Natural killer cell (primary cell): ENCODE results near the gene PHOX2B. TPM values are rescaled to one million over a fixed set of nuclear protein-coding genes. Genes with fewer than 3 reads are reported as not detected.

Experiments used
- ATAC-seq, 3 donors: fragments of 150-1000 bp in 2 of 3; fragments of 200-7000 bp in 1 of 3; cut with Tn5 transposase; 1 replicate in 1 of 3; 2 replicates in 2 of 3; pipeline ENCODE4 v1.10.0; 2021; ENCODE audit warnings: mild to moderate bottlenecking in 2 of 3, moderate library complexity in 2 of 3
- DNase-seq, 2 donors: peaks; one replicate each; pipeline versions ENCODE4 v3.0.0 to v3.0.0-alpha.2; 2013 to 2021; ENCODE audit warnings: mixed read lengths in 1 of 2
- H3K27ac ChIP-seq: one replicate; pipeline ENCODE4 v1.5.1; 2013; ENCODE audit warnings: mild to moderate bottlenecking, low read length
- H3K27me3 ChIP-seq: one replicate; pipeline ENCODE4 v1.6.1; 2013; ENCODE audit warnings: low read length; ENCODE audit not compliant: control insufficient read depth, insufficient read depth
- H3K36me3 ChIP-seq: one replicate; pipeline ENCODE4 v1.6.1; 2013; ENCODE audit warnings: low read length; ENCODE audit not compliant: control insufficient read depth, insufficient read depth
- H3K4me1 ChIP-seq: one replicate; pipeline ENCODE4 v1.6.1; 2013; ENCODE audit warnings: low read length; ENCODE audit not compliant: control insufficient read depth, insufficient read depth
- H3K4me3 ChIP-seq: one replicate; pipeline ENCODE4 v1.5.1; 2013; ENCODE audit warnings: low read length
- H3K9me3 ChIP-seq: one replicate; pipeline ENCODE4 v1.6.1; 2013; ENCODE audit warnings: low read length; ENCODE audit not compliant: control insufficient read depth, insufficient read depth
- H3K27ac Mint-ChIP-seq, 2 donors: one replicate each; pipeline ENCODE4 v1.8.0; 2022; ENCODE audit warnings: mild to moderate bottlenecking in 2 of 2, mixed read lengths in 2 of 2, moderate library complexity in 1 of 2
- H3K27me3 Mint-ChIP-seq, 2 donors: one replicate each; pipeline ENCODE4 v1.8.0; 2022; ENCODE audit warnings: low read depth in 2 of 2, mixed read lengths in 2 of 2
- H3K36me3 Mint-ChIP-seq: one replicate; pipeline ENCODE4 v1.8.0; 2022; ENCODE audit warnings: mixed read lengths
- H3K4me1 Mint-ChIP-seq, 2 donors: one replicate each; pipeline ENCODE4 v1.8.0; 2022; ENCODE audit warnings: mixed read lengths in 2 of 2
- H3K4me3 Mint-ChIP-seq: one replicate; pipeline ENCODE4 v1.8.0; 2022; ENCODE audit warnings: mild to moderate bottlenecking, moderate library complexity, mixed read lengths
- H3K9me3 Mint-ChIP-seq, 2 donors: one replicate each; pipeline ENCODE4 v1.8.0; 2022; ENCODE audit warnings: mixed read lengths in 2 of 2
- WGBS: methylation state at CpG from one replicate; pipeline ENCODE4 v1.1.7; 2013; ENCODE audit warnings: missing lambda C conversion rate; ENCODE audit not compliant: insufficient coverage; 5-methylcytosine and 5-hydroxymethylcytosine counted together
- intact Hi-C: fragments of 100-400 bp; cut with micrococcal nuclease; formaldehyde crosslinking; loops from one replicate; pipeline ENCODE4 v1.14.2; 2022
- total RNA-seq, 4 donors: library from RNA; stranded (reverse); fragments of 120-200 nt in 1 of 4; gene quantifications; one replicate each; pipeline versions ENCODE4 v1.2.3 to v1.2.4, GENCODE V29; 2013 to 2022
- TF ChIP-seq, protein P1 (sequence below): fragments of 200-600 bp; IDR thresholded peaks from one replicate; pipeline ENCODE4 v1.8.0; 2022; ENCODE audit warnings: antibody characterized with exemption

The PHOX2B gene
- total RNA-seq, 3 donors from 2014 or later (not counting 1 experiment from before 2014, with no cell fraction given): not detected

DNA sequence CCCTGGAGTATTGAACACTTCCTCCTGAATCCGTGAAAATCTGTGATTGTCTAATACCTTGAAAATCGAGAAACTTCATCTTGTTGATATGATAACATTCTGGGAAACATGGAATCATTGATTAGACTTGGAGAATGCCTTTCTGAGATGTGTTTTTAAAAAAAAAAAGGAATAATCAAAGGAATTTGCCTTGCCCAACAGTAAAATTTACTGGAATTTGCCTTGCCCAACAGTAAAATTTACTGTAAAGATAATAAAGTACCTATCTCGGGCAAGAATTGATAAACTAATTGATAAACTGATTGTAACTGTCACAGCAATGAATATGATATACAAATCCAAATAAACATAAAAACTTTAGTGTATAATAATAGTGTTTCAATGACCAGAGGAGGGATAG lies 44.7 kb downstream of the PHOX2B start:
- TF ChIP-seq, protein P1, sequence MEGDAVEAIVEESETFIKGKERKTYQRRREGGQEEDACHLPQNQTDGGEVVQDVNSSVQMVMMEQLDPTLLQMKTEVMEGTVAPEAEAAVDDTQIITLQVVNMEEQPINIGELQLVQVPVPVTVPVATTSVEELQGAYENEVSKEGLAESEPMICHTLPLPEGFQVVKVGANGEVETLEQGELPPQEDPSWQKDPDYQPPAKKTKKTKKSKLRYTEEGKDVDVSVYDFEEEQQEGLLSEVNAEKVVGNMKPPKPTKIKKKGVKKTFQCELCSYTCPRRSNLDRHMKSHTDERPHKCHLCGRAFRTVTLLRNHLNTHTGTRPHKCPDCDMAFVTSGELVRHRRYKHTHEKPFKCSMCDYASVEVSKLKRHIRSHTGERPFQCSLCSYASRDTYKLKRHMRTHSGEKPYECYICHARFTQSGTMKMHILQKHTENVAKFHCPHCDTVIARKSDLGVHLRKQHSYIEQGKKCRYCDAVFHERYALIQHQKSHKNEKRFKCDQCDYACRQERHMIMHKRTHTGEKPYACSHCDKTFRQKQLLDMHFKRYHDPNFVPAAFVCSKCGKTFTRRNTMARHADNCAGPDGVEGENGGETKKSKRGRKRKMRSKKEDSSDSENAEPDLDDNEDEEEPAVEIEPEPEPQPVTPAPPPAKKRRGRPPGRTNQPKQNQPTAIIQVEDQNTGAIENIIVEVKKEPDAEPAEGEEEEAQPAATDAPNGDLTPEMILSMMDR: no peak
- no peaks in the 10 kb centered on the region for H3K36me3 Mint-ChIP-seq
- Histone ChIP-seq H3K27ac (no peak overlapping the region), H3K36me3 (no peaks in the 10 kb centered on the region), H3K9me3 (no peaks in the 10 kb centered on the region), H3K4me1 (no peaks in the 10 kb centered on the region), H3K4me3 (no peak overlapping the region), H3K27me3 (no peaks in the 10 kb centered on the region)
- H3K4me1 Mint-ChIP-seq: no peaks in the 10 kb centered on the region
- H3K4me3 Mint-ChIP-seq: no peak overlapping the region
- peaks cover 0 to 2% of the 10 kb centered on the region in 2 donors for H3K27me3 Mint-ChIP-seq
- H3K9me3 Mint-ChIP-seq: peaks cover 0 to 4% of the 10 kb centered on the region in 2 donors
- intact Hi-C loops: no loop called here
- 72% methylated on average over 3 of the region's 3 CpGs for WGBS
- ATAC-seq (no peak), DNase-seq (no peak)
- H3K27ac Mint-ChIP-seq: no peak overlapping the region

DNA sequence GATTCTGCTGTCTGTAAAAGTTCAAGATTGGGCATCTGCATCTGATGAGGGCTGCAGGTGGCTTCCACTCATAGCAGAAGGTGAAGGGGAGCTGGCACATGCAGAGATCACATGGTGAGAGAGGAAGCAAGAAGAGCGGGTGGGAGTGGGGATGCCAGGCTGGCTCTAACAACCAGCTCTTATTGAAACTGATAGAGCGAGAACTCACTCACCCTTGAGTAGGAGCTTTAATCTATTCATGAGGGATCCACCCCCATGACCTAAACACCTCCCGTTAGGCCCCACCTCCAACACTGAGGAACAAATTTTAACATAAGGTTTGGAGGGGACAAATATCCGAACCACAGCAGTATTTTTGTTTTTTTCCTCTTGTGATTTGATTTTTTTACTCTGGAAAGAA lies 45.8 kb downstream of the PHOX2B start:
- 81% methylated on average over 2 of the region's 4 CpGs for WGBS
- ATAC-seq (no peak), DNase-seq (no peak)
- Histone ChIP-seq H3K36me3 (no peaks in the 10 kb centered on the region), H3K27ac (no peak overlapping the region), H3K9me3 (no peaks in the 10 kb centered on the region), H3K4me1 (no peaks in the 10 kb centered on the region), H3K4me3 (no peak overlapping the region), H3K27me3 (no peaks in the 10 kb centered on the region)
- Mint-ChIP-seq H3K9me3 (peaks cover 0 to 4% of the 10 kb centered on the region in 2 donors), H3K4me3 (no peak overlapping the region), H3K4me1 (no peaks in the 10 kb centered on the region), H3K27ac (no peak overlapping the region), H3K27me3 (peaks cover 0 to 2% of the 10 kb centered on the region in 2 donors), H3K36me3 (no peaks in the 10 kb centered on the region)
- TF ChIP-seq, protein P1: no peak
- intact Hi-C loops: no loop called here

DNA sequence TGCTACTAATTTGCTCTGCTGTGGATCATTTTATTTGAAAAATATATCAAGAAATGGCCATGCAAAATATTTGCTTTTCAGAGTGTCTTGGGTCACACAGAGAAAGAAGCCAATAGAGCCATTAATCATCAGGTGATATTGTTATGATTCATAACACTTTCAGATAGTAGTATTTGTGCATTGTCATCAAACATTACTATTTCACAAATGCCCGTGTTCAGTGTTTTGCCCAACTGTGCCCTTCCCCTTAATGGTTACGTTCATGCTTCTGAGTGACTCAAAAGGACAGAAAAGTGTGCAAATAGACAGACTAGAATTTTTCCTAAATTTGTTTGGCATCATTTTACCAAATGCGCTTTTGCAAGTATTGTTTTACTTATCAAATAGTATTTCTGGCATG lies 46.5 kb downstream of the PHOX2B start:
- no peaks in the 10 kb centered on the region for H3K27me3 ChIP-seq
- Mint-ChIP-seq H3K27me3 (peaks cover 0 to 2% of the 10 kb centered on the region in 2 donors), H3K27ac (no peak overlapping the region), H3K36me3 (no peaks in the 10 kb centered on the region), H3K4me3 (no peak overlapping the region), H3K9me3 (peaks cover 0 to 4% of the 10 kb centered on the region in 2 donors), H3K4me1 (no peaks in the 10 kb centered on the region)
- H3K9me3 ChIP-seq: no peaks in the 10 kb centered on the region
- no peak for ATAC-seq
- no peak overlapping the region for H3K4me3 ChIP-seq
- no peaks in the 10 kb centered on the region for H3K36me3 ChIP-seq
- H3K27ac ChIP-seq: no peak overlapping the region
- 84% methylated on average over 3 of the region's 3 CpGs for WGBS
- H3K4me1 ChIP-seq: no peaks in the 10 kb centered on the region
- intact Hi-C loops: no loop called here
- TF ChIP-seq, protein P1: no peak
- DNase-seq: no peak

DNA sequence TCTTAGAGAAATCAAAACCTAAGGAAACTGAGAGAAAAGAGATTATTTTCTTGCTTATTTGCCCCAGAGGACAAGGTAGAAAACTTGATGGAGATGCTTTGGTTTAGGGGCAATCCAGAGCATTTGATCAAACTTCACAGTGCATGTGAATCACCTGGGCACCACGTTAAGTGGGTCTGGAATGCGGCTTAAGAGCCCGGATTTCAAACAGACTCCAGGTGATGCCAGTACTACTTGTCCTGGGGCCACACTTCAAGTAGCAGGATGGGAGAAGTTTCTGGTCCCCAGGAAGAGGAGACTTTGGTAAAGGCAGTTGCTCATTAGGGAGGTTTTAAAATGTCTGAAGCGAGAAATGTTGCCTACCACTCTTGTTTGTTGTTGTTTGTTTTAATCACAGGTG lies 51.8 kb downstream of the PHOX2B start:
- no peaks in the 10 kb centered on the region for H3K36me3 ChIP-seq
- 80% methylated on average over 4 of the region's 4 CpGs for WGBS
- intact Hi-C loops: no loop called here
- DNase-seq (no peak), ATAC-seq (no peak)
- no peaks in the 10 kb centered on the region for H3K27me3 Mint-ChIP-seq
- H3K27ac Mint-ChIP-seq: no peak overlapping the region
- H3K27me3 ChIP-seq: no peaks in the 10 kb centered on the region
- H3K36me3 Mint-ChIP-seq: no peaks in the 10 kb centered on the region
- H3K9me3 ChIP-seq: no peaks in the 10 kb centered on the region
- TF ChIP-seq, protein P1: no peak
- no peaks in the 10 kb centered on the region for H3K9me3 Mint-ChIP-seq
- H3K4me3 Mint-ChIP-seq: no peak overlapping the region
- no peak overlapping the region for H3K27ac ChIP-seq
- H3K4me1 Mint-ChIP-seq: no peaks in the 10 kb centered on the region
- H3K4me3 ChIP-seq: no peak overlapping the region
- no peaks in the 10 kb centered on the region for H3K4me1 ChIP-seq
